GM23338 (cell line): ENCODE results near the gene HSD11B2. TPM values are rescaled to one million over a fixed set of nuclear protein-coding genes. Genes with fewer than 3 reads are reported as not detected.
A peak's percentile ranks its signal among the peaks of the same experiment; 100 is the strongest.

Source experiments
- ATAC-seq: fragments of 200-7000 bp; cut with Tn5 transposase; 3 replicates; pipeline ENCODE4 v1.9.1; 2020
- DNase-seq: peaks from one replicate; pipeline ENCODE4 v3.0.0-alpha.2; 2015; ENCODE audit warnings: low spot score
- H2AFZ ChIP-seq: fragments of 200-600 bp; sonication (generic); 2 replicates; pipeline ENCODE4 v1.8.0; 2016; ENCODE audit warnings: antibody characterized with exemption, mild to moderate bottlenecking, moderate library complexity
- H3F3A ChIP-seq: fragments of 200-600 bp; sonication (generic); replicated peaks from 2 replicates; pipeline ENCODE4 v1.8.0; 2017; ENCODE audit warnings: antibody characterized with exemption, mixed run types, low read depth
- H3K27ac ChIP-seq: fragments of 200-600 bp; sonication (generic); 2 replicates; pipeline ENCODE4 v1.6.1; 2016; ENCODE audit warnings: low read depth
- H3K27me3 ChIP-seq: fragments of 200-600 bp; sonication (generic); 2 replicates; pipeline ENCODE4 v1.8.0; 2016; ENCODE audit warnings: mild to moderate bottlenecking, mixed run types, moderate library complexity; ENCODE audit not compliant: insufficient read depth
- H3K36me3 ChIP-seq: fragments of 200-600 bp; sonication (generic); 2 replicates; pipeline ENCODE4 v1.8.0; 2016; ENCODE audit warnings: mild to moderate bottlenecking; ENCODE audit not compliant: insufficient read depth
- H3K4me1 ChIP-seq: fragments of 200-600 bp; sonication (generic); 2 replicates; pipeline ENCODE4 v1.8.0; 2016; ENCODE audit warnings: mild to moderate bottlenecking, moderate library complexity; ENCODE audit not compliant: insufficient read depth
- H3K4me2 ChIP-seq: fragments of 200-600 bp; sonication (generic); 2 replicates; pipeline ENCODE4 v1.7.1; 2017; ENCODE audit warnings: mixed run types
- H3K4me3 ChIP-seq: fragments of 200-600 bp; sonication (generic); 2 replicates; pipeline ENCODE4 v1.6.1; 2016; ENCODE audit warnings: mixed run types
- H3K79me2 ChIP-seq: fragments of 200-600 bp; sonication (generic); replicated peaks from 2 replicates; pipeline ENCODE4 v1.8.0; 2017; ENCODE audit warnings: mild to moderate bottlenecking; ENCODE audit not compliant: insufficient read depth
- H3K9me2 ChIP-seq: fragments of 200-600 bp; sonication (generic); 2 replicates; pipeline ENCODE4 v1.8.0; 2017; ENCODE audit not compliant: insufficient read depth
- H4K20me1 ChIP-seq: fragments of 200-600 bp; sonication (generic); replicated peaks from 2 replicates; pipeline ENCODE4 v1.8.0; 2017; ENCODE audit warnings: mild to moderate bottlenecking; ENCODE audit not compliant: insufficient read depth
- H3K27ac Mint-ChIP-seq: 2 replicates; pipeline ENCODE4 v1.8.0; 2020; ENCODE audit warnings: inconsistent platforms, mild to moderate bottlenecking, moderate library complexity, mixed read lengths
- H3K27me3 Mint-ChIP-seq: 3 replicates; pipeline ENCODE4 v1.8.0; 2022; ENCODE audit warnings: low read depth, mild to moderate bottlenecking, moderate library complexity, mixed read lengths, inconsistent platforms; ENCODE audit not compliant: insufficient read depth, poor library complexity
- H3K36me3 Mint-ChIP-seq: 3 replicates; pipeline ENCODE4 v1.8.0; 2021; ENCODE audit warnings: low read depth, mild to moderate bottlenecking, inconsistent platforms, moderate library complexity, mixed read lengths
- H3K4me1 Mint-ChIP-seq: 3 replicates; pipeline ENCODE4 v1.8.0; 2020; ENCODE audit warnings: mild to moderate bottlenecking, inconsistent platforms, mixed read lengths
- H3K4me3 Mint-ChIP-seq: 3 replicates; pipeline ENCODE4 v1.8.0; 2021; ENCODE audit warnings: moderate library complexity, mild to moderate bottlenecking, inconsistent platforms, mixed read lengths
- H3K9me3 Mint-ChIP-seq: 3 replicates; pipeline ENCODE4 v1.8.0; 2020; ENCODE audit warnings: moderate library complexity, mild to moderate bottlenecking, inconsistent platforms, mixed read lengths
- EZH2 ChIP-seq: fragments of 200-600 bp; sonication (generic); IDR thresholded peaks from one replicate; pipeline ENCODE4 v1.8.0; 2017; ENCODE audit warnings: antibody characterized with exemption, mild to moderate bottlenecking, low read depth; ENCODE audit not compliant: unreplicated experiment
- EZH2phosphoT487 ChIP-seq: fragments of 200-600 bp; sonication (generic); IDR thresholded peaks from one replicate; pipeline ENCODE4 v1.8.1; 2018; ENCODE audit warnings: antibody characterized with exemption; ENCODE audit not compliant: unreplicated experiment
- JUNB ChIP-seq: IDR thresholded peaks from one replicate; pipeline ENCODE4 v1.6.1; 2016; ENCODE audit warnings: antibody characterized with exemption; ENCODE audit not compliant: unreplicated experiment
- NANOG ChIP-seq: IDR thresholded peaks from 2 replicates; pipeline ENCODE4 v1.6.1; 2016; ENCODE audit warnings: antibody characterized with exemption, borderline replicate concordance
- POLR2AphosphoS5 ChIP-seq: IDR thresholded peaks from 2 replicates; pipeline ENCODE4 v1.6.1; 2016; ENCODE audit warnings: antibody characterized with exemption, low read depth
- REST ChIP-seq: IDR thresholded peaks from one replicate; pipeline ENCODE4 v1.6.1; 2018; ENCODE audit warnings: antibody characterized with exemption; ENCODE audit not compliant: unreplicated experiment
- polyA plus RNA-seq: library from polyadenylated mRNA; unstranded; fragments of >200 nt; fragmentation: Nextera tagmentation; extraction: Ambion mirVana; gene quantifications from 2 replicates; pipeline ENCODE4 v1.2.1, GENCODE V29; 2016
- total RNA-seq: library from RNA; depleted of rRNA; stranded (reverse); fragments of >200 nt; shearing (Covaris generic); gene quantifications from 2 replicates; pipeline ENCODE4 v1.2.3, GENCODE V29; 2014
- TF ChIP-seq, protein P1 (sequence below), 2 experiments: fragments of 200-600 bp in 1 of 2; sonication (generic) in 1 of 2; conservative IDR thresholded peaks; 2 replicates each; pipeline versions ENCODE4 v1.5.1 to v1.6.1; 2016 to 2017; ENCODE audit warnings: antibody characterized with exemption in 2 of 2, low read depth in 2 of 2, mild to moderate bottlenecking in 2 of 2, moderate library complexity in 1 of 2
- TF ChIP-seq, protein P2 (sequence below): fragments of 250-450 bp; sonication (Bioruptor Pico); IDR thresholded peaks from 2 replicates; pipeline ENCODE4 v1.5.0; 2020; ENCODE audit warnings: mild to moderate bottlenecking, moderate library complexity

HSD11B2 gene
- total and polyA plus RNA-seq, 2 experiments from 2014 or later = 14.8 to 23.0 TPM

GRCh38 chr16:67412294-67412693 lies 18.6 kb upstream of the HSD11B2 start:
- H3K4me1 ChIP-seq = peaks cover 21% of the 10 kb centered on the region
- no peaks in the 10 kb centered on the region for H3K79me2 ChIP-seq
- ATAC-seq (no peak), DNase-seq (no peak)
- H3K27me3 ChIP-seq = no peaks in the 10 kb centered on the region
- Mint-ChIP-seq H3K4me1 (peaks cover 30% of the 10 kb centered on the region), H3K36me3 (no peaks in the 10 kb centered on the region; the same call in 2 of the 3 replicates), H3K27me3 (peaks cover 19% of the 10 kb centered on the region), H3K9me3 (no peaks in the 10 kb centered on the region), H3K27ac (no peak overlapping the region), H3K4me3 (no peak overlapping the region)
- no peaks in the 10 kb centered on the region; the same call in 1 of the 2 replicates for H4K20me1 ChIP-seq
- H3K4me2 ChIP-seq = no peak overlapping the region
- no peaks in the 10 kb centered on the region for H3K36me3 ChIP-seq
- H3K27ac ChIP-seq = no peak overlapping the region
- TF ChIP-seq EZH2phosphoT487 = no peak
- TF ChIP-seq REST = no peak
- TF ChIP-seq JUNB = no peak
- TF ChIP-seq, protein P1, sequence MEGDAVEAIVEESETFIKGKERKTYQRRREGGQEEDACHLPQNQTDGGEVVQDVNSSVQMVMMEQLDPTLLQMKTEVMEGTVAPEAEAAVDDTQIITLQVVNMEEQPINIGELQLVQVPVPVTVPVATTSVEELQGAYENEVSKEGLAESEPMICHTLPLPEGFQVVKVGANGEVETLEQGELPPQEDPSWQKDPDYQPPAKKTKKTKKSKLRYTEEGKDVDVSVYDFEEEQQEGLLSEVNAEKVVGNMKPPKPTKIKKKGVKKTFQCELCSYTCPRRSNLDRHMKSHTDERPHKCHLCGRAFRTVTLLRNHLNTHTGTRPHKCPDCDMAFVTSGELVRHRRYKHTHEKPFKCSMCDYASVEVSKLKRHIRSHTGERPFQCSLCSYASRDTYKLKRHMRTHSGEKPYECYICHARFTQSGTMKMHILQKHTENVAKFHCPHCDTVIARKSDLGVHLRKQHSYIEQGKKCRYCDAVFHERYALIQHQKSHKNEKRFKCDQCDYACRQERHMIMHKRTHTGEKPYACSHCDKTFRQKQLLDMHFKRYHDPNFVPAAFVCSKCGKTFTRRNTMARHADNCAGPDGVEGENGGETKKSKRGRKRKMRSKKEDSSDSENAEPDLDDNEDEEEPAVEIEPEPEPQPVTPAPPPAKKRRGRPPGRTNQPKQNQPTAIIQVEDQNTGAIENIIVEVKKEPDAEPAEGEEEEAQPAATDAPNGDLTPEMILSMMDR (conservative IDR thresholded peaks at IDR 0.05; ENCODE audit: low read depth in 2 of 2) = no peak
- no peak for TF ChIP-seq EZH2
- H2AFZ ChIP-seq = no peak overlapping the region
- H3K4me3 ChIP-seq = no peak overlapping the region
- H3F3A ChIP-seq = peaks cover 6% of the 10 kb centered on the region; the same call in 1 of the 2 replicates
- no peaks in the 10 kb centered on the region for H3K9me2 ChIP-seq

GRCh38 chr16:67413978-67414911 lies 16.7 kb upstream of the HSD11B2 start:
- Histone ChIP-seq H4K20me1 (no peaks in the 10 kb centered on the region; the same call in 1 of the 2 replicates), H3K4me2 (peak overlapping the region; percentile 18; the same call in 1 of the 2 replicates), H3F3A (peaks cover 6% of the 10 kb centered on the region; the same call in 1 of the 2 replicates), H3K27me3 (no peaks in the 10 kb centered on the region), H3K27ac (0 out of 2 replicates have a peak overlapping the region, but pooled peaks have one; percentile 28), H3K79me2 (no peaks in the 10 kb centered on the region), H3K4me3 (no peak overlapping the region), H2AFZ (no peak overlapping the region), H3K36me3 (no peaks in the 10 kb centered on the region), H3K9me2 (no peaks in the 10 kb centered on the region), H3K4me1 (peaks cover 21% of the 10 kb centered on the region)
- Mint-ChIP-seq H3K4me3 (peak overlapping the region; percentile 3; the same call in 1 of the 3 replicates), H3K9me3 (no peaks in the 10 kb centered on the region), H3K4me1 (peaks cover 25% of the 10 kb centered on the region), H3K27ac (no peak overlapping the region), H3K36me3 (no peaks in the 10 kb centered on the region), H3K27me3 (peaks cover 15% of the 10 kb centered on the region)
- no peak for ATAC-seq
- no peak for DNase-seq
- TF ChIP-seq NANOG = no peak
- TF ChIP-seq POLR2AphosphoS5 = no peak
- no peak for TF ChIP-seq JUNB
- TF ChIP-seq, protein P2, sequence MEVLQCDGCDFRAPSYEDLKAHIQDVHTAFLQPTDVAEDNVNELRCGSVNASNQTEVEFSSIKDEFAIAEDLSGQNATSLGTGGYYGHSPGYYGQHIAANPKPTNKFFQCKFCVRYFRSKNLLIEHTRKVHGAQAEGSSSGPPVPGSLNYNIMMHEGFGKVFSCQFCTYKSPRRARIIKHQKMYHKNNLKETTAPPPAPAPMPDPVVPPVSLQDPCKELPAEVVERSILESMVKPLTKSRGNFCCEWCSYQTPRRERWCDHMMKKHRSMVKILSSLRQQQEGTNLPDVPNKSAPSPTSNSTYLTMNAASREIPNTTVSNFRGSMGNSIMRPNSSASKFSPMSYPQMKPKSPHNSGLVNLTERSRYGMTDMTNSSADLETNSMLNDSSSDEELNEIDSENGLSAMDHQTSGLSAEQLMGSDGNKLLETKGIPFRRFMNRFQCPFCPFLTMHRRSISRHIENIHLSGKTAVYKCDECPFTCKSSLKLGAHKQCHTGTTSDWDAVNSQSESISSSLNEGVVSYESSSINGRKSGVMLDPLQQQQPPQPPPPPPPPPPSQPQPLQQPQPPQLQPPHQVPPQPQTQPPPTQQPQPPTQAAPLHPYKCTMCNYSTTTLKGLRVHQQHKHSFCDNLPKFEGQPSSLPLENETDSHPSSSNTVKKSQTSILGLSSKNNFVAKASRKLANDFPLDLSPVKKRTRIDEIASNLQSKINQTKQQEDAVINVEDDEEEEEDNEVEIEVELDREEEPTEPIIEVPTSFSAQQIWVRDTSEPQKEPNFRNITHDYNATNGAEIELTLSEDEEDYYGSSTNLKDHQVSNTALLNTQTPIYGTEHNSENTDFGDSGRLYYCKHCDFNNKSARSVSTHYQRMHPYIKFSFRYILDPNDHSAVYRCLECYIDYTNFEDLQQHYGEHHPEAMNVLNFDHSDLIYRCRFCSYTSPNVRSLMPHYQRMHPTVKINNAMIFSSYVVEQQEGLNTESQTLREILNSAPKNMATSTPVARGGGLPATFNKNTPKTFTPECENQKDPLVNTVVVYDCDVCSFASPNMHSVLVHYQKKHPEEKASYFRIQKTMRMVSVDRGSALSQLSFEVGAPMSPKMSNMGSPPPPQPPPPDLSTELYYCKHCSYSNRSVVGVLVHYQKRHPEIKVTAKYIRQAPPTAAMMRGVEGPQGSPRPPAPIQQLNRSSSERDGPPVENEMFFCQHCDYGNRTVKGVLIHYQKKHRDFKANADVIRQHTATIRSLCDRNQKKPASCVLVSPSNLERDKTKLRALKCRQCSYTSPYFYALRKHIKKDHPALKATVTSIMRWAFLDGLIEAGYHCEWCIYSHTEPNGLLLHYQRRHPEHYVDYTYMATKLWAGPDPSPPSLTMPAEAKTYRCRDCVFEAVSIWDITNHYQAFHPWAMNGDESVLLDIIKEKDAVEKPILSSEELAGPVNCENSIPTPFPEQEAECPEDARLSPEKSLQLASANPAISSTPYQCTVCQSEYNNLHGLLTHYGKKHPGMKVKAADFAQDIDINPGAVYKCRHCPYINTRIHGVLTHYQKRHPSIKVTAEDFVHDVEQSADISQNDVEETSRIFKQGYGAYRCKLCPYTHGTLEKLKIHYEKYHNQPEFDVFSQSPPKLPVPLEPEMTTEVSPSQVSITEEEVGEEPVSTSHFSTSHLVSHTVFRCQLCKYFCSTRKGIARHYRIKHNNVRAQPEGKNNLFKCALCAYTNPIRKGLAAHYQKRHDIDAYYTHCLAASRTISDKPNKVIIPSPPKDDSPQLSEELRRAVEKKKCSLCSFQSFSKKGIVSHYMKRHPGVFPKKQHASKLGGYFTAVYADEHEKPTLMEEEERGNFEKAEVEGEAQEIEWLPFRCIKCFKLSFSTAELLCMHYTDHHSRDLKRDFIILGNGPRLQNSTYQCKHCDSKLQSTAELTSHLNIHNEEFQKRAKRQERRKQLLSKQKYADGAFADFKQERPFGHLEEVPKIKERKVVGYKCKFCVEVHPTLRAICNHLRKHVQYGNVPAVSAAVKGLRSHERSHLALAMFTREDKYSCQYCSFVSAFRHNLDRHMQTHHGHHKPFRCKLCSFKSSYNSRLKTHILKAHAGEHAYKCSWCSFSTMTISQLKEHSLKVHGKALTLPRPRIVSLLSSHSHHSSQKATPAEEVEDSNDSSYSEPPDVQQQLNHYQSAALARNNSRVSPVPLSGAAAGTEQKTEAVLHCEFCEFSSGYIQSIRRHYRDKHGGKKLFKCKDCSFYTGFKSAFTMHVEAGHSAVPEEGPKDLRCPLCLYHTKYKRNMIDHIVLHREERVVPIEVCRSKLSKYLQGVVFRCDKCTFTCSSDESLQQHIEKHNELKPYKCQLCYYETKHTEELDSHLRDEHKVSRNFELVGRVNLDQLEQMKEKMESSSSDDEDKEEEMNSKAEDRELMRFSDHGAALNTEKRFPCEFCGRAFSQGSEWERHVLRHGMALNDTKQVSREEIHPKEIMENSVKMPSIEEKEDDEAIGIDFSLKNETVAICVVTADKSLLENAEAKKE (CRISPR knock-in tag) = no peak
- TF ChIP-seq EZH2 = no peak
